AG09309 (cell line): ENCODE measurements around the gene ZNF429.

Experiments used
- DNase-seq: peaks from one replicate; pipeline ENCODE4 v3.0.0-alpha.2; 2010; ENCODE audit warnings: low read depth
- H3K4me3 ChIP-seq: 2 replicates; pipeline ENCODE4 v1.5.1; 2011; ENCODE audit warnings: mild to moderate bottlenecking, low read depth, low read length, moderate library complexity; ENCODE audit not compliant: control insufficient read depth
- CTCF ChIP-seq: IDR thresholded peaks from 2 replicates; pipeline ENCODE4 v1.5.1; 2011; ENCODE audit warnings: mild to moderate bottlenecking, low read depth, low read length, inconsistent platforms; ENCODE audit not compliant: insufficient read depth, control insufficient read depth; ENCODE audit errors: missing control alignments

Gene ZNF429

GRCh38 chr19:21588065-21588601 is 82.7 kb downstream of the ZNF429 start:
- H3K4me3 ChIP-seq = no peak overlapping the region
- DNase-seq = no peak
- no peak for TF ChIP-seq CTCF

GRCh38 chr19:21590867-21591266 is 85.5 kb downstream of the ZNF429 start:
- no peak for DNase-seq
- H3K4me3 ChIP-seq = no peak overlapping the region
- TF ChIP-seq CTCF = no peak

- no peak for DNase-seq
- TF ChIP-seq CTCF = no peak
- no peak overlapping the region for H3K4me3 ChIP-seq
Measured at GRCh38 chr19:21593008-21593481, 87.6 kb downstream of the ZNF429 start.

GRCh38 chr19:21593502-21593901 is 88.1 kb downstream of the ZNF429 start:
- TF ChIP-seq CTCF = no peak
- no peak overlapping the region for H3K4me3 ChIP-seq
- no peak for DNase-seq

GRCh38 chr19:21593934-21594820 is 88.8 kb downstream of the ZNF429 start:
- no peak for TF ChIP-seq CTCF
- H3K4me3 ChIP-seq = no peak overlapping the region

GRCh38 chr19:21595185-21595584 is 89.8 kb downstream of the ZNF429 start:
- H3K4me3 ChIP-seq = no peak overlapping the region
- DNase-seq = no peak
- TF ChIP-seq CTCF = no peak

More at GRCh38 chr19:21593934-21594820, 88.8 kb downstream of the ZNF429 start:
- no peak for DNase-seq
